GM18517 (cell line): ENCODE measurements around the gene ERCC2.

Experiments
- ATAC-seq: cut with Tn5 transposase; IDR thresholded peaks from one replicate; pipeline ENCODE4 v1.9.1; 2021; ENCODE audit warnings: mild to moderate bottlenecking, moderate library complexity; ENCODE audit not compliant: unreplicated experiment

The ERCC2 gene

DNA sequence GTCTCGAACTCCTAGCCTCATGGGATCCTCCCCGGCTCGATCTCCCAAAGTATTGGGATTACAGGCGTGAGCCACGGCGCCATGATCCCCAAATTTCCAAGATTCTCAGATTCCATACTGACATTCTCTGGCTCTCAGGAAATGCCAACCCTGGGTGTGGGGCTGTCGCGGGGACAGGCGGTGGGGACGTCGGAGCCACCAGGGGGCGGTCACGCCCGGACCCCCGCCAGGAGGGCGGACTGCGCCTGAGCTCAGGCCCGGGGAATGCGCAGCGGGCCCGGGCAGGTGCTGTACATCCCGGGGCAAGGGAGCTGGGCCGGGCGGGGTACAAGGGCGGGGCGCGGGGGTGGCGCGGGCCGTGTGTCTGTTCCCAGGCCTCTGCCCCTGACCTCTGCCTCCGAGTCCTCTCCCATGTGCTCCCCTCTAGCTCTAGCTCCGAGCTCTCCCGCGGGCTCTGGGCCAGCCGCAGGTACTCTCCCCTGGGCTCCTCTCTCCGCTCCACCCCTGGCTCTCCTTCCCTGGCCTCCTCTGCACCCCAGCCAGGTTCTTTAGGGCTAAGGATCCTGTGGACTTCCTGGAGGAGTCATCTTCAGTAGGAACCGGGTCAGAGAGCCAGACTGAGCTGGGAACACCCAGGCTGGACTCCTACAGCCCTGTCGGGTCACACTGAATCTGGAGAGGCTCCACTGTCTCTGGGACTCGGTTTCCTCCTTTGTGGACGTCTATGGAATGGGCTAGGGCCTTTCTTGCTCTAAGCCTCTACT lies 32.1 kb upstream of the ERCC2 start:
- ATAC-seq, result no peak

DNA sequence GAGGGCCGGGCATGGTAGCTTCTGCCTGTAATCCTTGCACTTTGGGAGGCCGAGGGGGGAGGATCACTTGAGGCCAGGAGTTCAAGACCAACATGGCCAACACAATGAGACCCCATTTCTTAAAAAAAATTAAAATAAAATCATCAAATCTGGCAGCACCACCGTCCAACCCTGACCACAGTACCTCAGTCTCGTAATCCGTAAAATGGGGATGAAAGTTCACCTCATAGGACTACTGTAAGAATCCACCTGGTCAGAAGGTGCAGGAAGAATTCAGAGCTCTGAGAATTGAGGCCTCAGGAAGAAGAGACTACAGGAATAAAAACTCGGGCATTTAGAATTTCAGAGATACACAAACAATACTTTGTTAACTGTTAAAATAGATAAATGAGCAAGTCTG lies 31.4 kb upstream of the ERCC2 start:
- no peak for ATAC-seq

DNA sequence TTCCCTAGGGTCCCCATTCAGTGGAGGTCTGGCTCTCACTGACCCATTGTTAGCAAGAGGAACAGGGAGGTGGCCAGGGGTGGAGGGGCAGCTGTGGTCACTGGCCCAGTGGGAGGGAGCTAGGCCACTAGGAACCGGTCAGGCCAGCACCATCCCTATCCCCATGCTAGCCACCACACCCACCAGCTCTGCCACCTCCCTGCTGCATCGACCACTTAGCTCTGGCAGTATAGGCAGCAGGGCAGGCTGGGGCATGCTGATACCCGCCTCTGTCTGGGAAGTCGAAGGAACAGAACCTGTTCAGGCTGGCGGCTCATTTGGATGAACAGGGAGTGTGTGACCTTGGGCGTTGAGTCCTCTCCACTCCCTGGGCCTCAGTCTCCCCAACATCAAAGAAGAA lies 29.8 kb upstream of the ERCC2 start:
- ATAC-seq, result no peak

DNA sequence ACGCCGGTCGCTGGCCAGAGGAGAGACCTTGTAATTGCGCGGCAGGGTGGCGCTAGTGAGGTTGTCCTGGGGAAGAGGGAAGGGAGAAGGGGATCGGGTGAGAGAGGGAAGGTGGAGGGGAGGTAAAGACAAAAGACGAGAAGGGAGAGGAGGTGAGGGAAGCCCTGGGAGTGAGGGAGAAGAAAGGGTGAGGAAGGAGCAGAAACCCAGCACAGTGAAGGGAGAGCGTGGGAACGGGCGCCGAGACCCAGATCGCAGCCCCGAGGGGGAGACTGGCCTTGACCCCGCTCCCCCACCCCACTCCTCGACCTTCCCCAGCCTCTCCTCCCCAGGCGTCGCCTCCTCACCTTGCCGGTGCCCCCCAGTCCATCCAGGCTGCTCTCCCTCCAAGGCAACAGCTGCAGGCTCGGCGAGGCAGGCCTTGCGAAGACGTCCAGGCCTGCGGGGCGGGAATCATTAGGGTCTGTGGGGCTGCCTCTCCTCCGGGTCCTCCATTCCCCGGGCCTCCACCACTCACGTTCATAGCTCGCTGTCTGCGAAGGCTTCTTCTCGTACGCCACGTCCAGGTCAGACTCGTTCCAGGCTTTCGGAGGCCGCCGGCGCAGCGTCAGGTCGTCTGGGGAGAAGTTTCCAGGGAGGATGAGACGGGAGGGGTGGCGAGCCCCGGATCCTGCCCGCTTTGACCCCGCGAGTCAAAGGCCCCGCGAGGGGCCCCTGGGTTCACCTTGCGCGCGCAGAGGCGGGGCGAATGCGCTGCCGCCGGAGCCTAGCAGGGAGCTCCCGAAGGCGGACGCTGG lies 25.6 kb upstream of the ERCC2 start:
- ATAC-seq, result no peak

DNA sequence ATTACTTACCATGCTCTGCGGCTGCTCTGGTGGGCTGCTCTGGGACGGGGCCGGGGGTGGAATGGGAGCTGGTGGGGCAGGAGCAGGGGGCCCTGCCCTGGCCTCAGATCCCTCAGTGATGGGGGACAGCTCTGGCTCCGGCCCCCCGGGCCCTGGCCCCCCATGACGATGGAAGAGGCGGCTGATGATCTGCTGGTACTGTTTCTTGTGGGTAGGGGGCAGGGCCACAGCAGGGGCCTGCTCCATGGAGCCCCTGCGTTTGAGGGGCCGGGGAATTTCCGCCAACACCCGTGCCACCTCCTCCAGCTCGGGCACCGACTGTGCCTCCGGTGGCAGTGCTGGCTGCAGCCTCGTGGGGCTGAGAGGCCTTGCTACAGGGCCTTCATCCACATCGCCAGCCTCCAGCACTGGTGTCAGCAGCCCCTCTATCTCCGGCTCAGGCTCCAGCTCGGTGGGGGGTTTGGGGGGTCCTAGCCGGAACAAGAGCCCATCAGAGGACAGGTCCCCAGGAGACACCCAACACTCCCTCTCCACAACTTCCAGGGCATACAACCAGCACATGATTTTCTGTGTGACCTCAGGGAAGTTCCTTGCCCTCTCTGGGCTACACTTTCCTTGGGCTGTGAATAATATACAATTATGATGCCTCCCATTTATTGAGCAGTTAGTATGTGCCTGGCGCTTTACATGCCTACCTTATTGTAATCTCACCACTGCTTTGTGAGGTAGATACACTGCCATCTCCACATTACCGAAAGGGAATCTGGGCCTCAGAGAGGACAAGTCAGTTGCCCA lies 21.7 kb upstream of the ERCC2 start:
- no peak for ATAC-seq

DNA sequence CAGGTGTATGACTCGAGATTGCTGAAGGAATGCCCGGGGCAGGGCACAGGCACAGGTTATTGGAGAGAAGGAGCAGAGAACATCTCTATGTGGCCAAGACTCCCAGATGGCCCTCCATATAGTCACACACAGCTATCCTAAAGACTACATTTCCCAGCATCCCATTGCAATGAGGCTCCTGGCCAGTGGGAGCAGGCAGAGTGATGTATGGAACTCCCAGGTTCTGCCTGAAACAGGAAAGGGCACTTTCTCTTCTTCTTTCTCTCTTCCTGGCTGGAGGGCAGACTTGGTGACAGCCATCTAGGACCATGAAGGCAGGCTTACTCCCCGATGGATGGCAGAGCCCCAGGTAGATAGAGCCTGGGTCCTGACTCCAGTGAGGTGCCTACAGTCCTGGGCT lies 21.0 kb upstream of the ERCC2 start:
- no peak for ATAC-seq

DNA sequence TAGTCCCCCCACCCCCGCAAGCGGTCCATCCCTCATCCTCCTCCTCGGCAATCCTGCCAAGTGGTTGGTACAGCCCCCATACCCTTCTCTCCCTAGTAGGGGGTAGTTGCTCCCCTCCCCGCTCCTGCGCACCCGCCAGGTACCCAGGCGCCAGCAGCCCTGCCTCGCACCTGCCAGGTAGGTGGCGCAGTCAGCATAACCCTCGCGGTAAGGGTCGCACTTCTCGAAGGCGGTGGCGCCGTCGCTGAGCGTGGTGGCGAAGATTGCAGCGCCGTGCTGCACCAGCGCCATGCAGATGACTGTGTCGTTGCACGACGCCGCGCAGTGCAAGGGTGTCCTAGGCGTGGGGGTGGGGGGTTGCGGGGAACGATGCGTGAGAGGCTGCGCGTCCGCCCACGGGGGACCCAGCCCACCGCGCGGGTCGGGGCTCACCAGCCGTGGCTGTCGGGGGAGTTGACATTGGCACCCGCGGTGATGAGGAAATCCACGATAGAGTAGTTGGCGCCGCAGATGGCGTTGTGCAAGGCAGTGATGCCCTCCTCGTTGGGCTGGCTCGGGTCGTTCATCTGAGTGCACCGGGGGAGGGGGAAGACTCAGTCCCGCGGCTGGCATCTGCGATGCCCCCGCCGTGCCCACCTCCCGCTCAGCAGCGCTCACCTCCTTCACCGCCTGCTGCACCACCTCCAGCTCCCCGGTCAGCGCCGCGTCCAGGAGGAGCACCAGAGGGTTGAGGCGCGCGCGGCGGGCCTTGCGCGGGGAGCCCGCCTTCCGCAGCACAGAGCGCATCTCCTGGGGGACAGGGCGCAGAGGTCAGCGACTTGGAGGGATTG lies 15.2 kb upstream of the ERCC2 start:
- ATAC-seq, result no peak

DNA sequence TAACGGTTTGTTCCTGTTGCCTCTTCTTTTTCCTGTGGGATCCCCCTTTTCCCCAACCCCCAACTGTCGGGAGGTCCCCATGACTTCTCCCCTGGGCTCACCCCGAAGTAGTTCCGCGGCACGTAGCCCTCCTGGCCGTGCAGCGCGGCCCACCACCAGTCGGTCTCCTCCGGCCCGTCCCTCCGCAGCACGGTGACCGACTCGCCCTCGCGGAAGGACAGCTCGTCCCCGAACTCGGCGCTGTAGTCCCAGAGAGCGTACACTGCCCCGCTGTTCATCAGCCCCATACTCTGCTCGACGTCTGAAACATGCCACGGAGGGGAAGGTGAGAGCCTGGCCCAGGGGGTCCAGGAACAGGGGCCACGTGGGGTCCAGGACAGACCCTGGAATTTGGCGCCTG lies 12.1 kb upstream of the ERCC2 start:
- no peak for ATAC-seq

DNA sequence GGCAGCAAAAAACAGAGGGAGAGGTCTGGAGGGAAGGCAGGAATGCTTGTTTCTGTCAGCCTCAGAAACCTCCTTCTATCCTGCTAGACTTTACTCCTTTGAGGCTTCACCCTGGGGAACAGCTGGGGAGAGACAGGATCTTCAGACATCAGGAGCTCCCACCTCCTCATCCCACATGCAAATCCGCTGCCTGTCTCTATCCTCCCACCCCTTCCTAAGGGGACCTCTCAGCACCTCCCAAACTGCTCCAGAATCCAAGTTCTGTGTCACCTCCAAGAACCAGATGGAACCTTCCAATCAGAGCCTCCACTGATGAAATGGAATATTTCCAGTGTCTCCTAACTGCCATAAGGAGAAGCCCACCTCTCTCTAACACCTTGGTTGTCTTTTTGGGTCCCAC lies 9.7 kb upstream of the ERCC2 start:
- no peak for ATAC-seq

DNA sequence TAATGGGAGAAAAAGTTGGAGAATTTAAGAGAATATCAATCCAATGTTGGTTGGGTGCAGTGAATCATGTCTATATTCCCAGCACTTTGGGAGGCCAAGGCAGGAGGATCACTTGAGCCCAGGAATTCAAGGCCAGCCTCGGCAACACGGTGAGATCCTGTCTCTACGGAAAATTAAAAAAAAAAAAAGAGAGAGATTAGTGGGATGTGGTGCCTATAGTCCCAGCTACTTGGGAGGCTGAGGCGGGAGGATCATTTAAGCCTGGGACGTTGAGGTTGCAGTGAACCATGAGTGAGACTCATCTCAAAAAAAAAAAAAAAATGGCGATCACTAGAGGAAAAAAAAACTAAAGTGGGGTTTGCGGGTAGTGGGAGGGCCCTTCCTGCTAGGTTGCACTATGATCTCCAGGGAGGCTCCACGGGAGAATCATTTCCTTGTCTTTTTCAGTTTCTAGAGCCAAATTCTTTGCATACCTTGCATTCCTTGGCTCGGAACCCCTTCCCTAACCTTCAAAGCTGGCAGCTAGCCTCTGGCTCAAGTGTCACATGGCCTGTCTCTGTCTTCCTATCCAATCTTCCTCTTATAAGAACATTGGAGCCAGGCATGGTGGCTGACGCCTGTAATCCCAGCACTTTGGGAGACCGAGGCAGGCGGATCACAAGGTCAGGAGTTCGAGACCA lies 5.8 kb upstream of the ERCC2 start:
- ATAC-seq, result no peak

DNA sequence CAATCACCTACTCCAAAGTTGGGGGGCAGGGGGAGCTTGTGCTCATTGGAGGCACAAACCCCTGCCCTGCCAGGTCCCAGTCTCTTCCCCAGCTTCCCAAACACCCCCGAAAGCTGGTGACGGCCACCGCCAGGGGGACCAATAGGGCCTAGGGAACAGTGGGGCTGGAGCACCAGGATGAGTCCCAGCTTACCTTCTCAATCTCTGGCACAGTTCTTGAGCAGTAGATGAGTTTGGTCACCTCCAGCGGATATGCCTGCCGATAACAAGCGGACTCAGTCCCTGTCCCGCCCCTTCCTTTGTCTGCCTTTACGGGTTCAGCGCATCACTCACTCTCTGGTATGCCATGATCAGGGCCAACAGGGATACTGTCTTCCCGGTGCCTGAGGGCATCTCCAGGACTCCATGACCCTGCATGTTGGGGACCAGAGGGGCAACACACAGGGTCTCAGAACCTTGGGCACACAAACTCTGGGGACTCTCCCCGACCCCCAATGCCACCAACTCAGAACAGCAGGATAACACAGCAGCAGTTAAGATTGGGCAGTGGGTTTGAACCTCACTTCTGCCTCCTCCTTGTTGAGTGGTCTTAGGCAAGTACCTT lies 1.5 kb downstream of the ERCC2 start:
- no peak for ATAC-seq

DNA sequence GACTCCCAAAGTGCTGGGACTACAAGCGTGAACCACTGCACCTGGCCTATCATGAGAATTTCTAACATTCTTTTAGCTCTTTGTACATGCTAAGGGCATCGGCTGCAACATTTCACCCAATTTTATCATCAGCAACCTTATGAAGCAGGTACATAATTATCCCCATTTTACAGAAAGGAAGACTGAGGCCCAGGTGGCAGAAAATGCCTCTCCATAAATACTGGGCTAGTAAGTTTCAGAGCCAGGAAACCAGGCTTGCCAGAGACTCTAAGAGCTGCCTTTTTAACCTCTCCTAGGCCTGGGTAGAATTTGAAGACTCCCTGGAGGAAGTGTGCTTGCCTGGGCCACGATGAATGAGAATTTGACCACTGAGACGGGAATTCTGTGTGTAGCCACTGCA lies 2.2 kb downstream of the ERCC2 start:
- no peak for ATAC-seq

DNA sequence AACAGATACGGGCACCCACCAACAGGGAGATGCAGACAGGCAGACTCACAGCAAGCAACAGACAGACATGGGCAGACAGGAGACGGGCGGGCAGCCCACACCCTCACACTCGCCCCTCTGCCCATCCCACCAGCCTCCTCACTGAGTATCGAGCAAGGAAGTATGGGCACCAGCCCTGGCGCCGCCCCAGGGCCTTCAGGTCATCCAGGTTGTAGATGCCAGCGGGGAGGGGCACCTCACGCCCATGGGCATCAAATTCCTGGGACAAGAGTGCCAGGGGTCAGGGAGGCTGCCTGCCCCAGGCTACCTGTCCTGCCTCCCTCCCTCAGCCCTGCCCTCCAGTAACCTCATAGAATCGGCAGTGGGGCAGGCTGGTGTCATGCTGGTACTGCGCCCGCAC lies 5.7 kb downstream of the ERCC2 start:
- no peak for ATAC-seq

DNA sequence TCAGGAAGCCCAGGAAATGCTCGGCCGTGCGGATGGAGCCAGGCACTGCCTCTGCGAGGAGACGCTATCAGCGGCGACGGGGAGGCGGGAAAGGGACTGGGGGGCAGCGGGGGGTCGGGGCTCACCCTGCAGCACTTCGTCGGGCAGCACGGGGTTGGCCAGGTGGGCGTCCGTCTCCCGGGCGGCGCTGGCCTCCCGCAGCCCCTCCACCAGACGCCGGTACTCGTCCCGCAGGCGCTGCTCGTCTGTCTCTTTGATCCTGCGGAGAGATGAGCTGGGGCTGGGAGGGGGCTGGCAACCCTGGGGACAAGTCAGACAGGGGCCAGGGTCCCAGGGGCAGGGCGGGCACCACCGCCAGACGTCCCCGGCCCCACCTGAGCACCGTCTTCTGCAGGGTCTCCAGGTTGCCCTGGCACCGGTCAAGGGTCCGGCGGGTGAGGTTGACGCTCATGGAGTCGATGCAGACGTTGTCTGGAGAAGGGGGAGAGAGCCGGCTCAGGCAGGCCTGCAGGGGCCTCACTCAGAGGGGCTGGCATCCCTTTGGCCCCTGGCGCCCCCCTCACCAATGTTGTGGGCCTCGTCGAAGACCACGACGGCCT lies 6.4 kb downstream of the ERCC2 start:
- no peak for ATAC-seq

DNA sequence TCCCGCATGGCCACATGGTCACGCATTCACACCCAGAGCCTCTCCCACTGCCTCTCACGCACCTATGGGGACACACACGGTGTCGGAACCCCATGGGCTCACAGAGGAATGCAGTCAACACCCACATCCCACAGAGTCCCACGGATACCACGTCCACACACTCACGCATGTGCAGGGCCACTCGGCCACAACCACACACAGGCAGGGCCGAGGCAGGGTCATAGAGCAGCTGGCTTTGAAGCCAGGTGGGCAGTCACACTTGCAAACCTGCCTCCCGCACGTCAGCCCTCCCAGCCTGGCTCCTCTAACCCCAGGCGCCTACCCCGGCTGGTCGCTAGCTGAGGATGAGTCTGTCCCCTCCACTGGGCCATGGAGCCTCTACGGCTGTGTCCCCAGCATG lies 8.1 kb downstream of the ERCC2 start:
- no peak for ATAC-seq

DNA sequence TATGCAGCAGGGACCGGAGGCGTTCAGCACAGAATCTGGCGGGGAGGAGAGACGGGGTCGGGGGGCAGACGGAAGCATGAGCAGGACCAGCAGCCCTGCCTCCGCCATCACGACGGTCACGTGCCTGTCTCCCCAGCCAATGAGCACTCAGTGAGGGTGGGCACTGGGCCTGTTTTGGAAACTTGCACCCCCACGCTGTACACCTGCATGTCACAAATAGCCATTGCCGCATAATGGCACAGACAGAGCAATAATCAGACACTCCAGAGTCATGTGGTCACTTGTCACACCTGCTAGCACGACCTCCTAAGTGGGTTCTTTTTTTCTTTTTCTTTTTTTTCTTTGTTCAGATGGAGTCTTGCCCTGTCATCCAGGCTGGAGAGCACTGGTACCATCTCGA lies 8.8 kb downstream of the ERCC2 start:
- no peak for ATAC-seq

DNA sequence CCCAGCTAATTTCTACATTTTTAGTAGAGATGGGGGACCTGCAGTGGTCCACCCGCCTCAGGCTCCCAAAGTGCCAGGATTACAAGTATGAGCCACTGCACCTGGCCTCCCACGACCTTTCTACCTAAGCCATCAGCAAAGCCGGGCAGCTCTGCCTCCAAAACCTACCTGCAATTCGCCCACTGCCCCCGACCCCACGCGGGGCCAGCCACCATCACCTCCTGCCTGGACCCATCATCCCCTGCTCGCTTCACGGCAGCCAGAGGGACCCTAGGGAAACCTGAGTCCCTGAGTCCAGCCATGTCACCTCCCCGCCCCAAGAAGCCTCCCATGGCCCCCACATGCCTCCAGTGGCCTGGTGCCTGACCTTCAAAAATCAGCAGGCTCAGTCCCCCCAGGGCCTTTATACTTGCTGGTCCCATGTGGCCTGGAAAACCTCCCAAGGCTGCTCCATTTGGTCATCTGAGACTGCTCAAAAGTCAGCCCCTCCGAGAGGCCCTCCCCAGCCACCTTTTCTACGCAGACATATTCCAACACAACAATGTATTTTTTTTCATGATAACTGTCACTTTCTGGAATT lies 12.1 kb downstream of the ERCC2 start:
- no peak for ATAC-seq

DNA sequence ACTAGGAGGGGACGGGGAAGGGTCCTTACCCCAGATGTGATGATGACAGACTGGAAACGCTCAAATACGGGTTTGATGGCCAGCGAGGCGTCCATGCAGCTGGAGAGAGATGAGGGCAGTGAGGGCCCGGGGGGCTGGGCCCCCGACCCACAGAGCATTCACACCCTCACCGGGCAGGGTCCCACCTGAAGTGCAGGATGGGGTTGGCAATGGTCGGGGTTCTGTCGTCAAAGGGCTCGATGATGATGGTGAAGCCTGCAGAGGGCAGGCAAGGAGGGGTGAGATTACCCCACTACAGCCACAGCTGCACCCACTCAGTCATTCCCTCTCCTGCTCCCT lies 13.0 kb downstream of the ERCC2 start:
- no peak for ATAC-seq

DNA sequence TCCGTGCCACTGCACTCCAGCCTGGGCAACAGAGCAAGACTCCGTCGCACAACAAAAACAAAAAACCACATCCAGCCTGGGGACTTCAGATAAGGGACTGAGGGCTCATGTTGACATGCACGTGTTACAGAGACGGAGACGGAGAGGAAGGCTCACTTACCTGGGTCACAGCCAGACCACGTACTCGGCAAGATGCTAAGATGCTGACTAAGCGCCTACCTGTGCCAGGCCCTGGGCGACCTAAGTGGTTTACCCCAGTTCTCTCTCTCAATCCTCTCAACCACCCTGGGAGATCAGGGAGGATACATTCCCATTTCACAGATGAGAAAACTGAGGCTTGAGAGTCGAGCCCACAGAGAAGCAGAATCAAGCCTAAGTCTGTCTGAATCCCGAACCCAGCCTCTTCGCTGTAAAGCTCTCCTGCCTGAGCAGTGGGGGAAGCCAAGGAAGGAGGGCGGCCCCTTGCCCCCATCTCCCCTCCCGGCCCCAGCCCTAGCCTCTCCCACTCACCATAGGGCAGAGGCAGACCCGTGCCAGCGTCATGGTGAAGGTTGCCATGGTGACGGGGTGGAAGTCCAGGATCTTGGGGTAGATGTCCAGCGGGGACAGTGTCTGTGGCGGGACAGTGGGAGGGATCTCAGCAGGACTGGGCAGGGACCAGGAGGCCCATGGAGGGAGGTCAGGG lies 13.5 kb downstream of the ERCC2 start:
- no peak for ATAC-seq
